ENCODE data around the gene GORASP2. TPM values are rescaled to one million over a fixed set of nuclear protein-coding genes. Genes with fewer than 3 reads are reported as not detected.

Gene GORASP2
- polyA plus RNA-seq, 2 donors, result 27.6 to 49.5 TPM

- 33 to 58% methylated on average over 1 of the region's 1 CpG for WGBS, 2 donors
These were observed 55.0 kb downstream of the GORASP2 start for GRCh38 chr2:170984079-170984478.

GRCh38 chr2:170985407-170985806 is 56.4 kb downstream of the GORASP2 start:
- H3K4me1 ChIP-seq (ENCODE audit: control insufficient read depth in 2 of 2, insufficient read depth in 2 of 2, low read length in 1 of 2), result no peaks in the 10 kb centered on the region
- H3K36me3 ChIP-seq (ENCODE audit: control insufficient read depth in 2 of 2, insufficient read depth in 2 of 2, low read length in 1 of 2), result no peaks in the 10 kb centered on the region
- WGBS, 2 donors, result 94% methylated on average over 5 of the region's 5 CpGs
- no peak overlapping the region for H3K27ac ChIP-seq (ENCODE audit: low read depth in 2 of 2, low read length in 1 of 2)
- H3K27me3 ChIP-seq (ENCODE audit: control insufficient read depth in 1 of 2, insufficient read depth in 2 of 2, low read length in 2 of 2), result no peaks in the 10 kb centered on the region
- no peak overlapping the region for H3K4me3 ChIP-seq (ENCODE audit: low read depth in 1 of 2, low read length in 2 of 2)
- no peaks in the 10 kb centered on the region for H3K9me3 ChIP-seq (ENCODE audit: control insufficient read depth in 2 of 2, insufficient read depth in 1 of 2, low read depth in 1 of 2, low read length in 1 of 2)

More at GRCh38 chr2:170984079-170984478, 55.0 kb downstream of the GORASP2 start:
- no peak overlapping the region for H3K4me3 ChIP-seq (ENCODE audit: low read depth in 1 of 2, low read length in 2 of 2)
- H3K27me3 ChIP-seq (ENCODE audit: control insufficient read depth in 1 of 2, insufficient read depth in 2 of 2, low read length in 2 of 2), result no peaks in the 10 kb centered on the region
- H3K4me1 ChIP-seq (ENCODE audit: control insufficient read depth in 2 of 2, insufficient read depth in 2 of 2, low read length in 1 of 2), result no peaks in the 10 kb centered on the region
- no peak overlapping the region for H3K27ac ChIP-seq (ENCODE audit: low read depth in 2 of 2, low read length in 1 of 2)
- H3K9me3 ChIP-seq (ENCODE audit: control insufficient read depth in 2 of 2, insufficient read depth in 1 of 2, low read depth in 1 of 2, low read length in 1 of 2), result no peaks in the 10 kb centered on the region
- no peaks in the 10 kb centered on the region for H3K36me3 ChIP-seq (ENCODE audit: control insufficient read depth in 2 of 2, insufficient read depth in 2 of 2, low read length in 1 of 2)

GRCh38 chr2:170986566-170987258 is 57.7 kb downstream of the GORASP2 start:
- no peak overlapping the region for H3K4me3 ChIP-seq (ENCODE audit: low read depth in 1 of 2, low read length in 2 of 2)
- WGBS, 2 donors, result 97% methylated on average over 8 of the region's 8 CpGs
- H3K27ac ChIP-seq (ENCODE audit: low read depth in 2 of 2, low read length in 1 of 2), result no peak overlapping the region

GRCh38 chr2:170991398-170992182 is 62.5 kb downstream of the GORASP2 start:
- peaks cover 4% of the 10 kb centered on the region in 2 donors for H3K36me3 ChIP-seq (ENCODE audit: control insufficient read depth in 2 of 2, insufficient read depth in 2 of 2, low read length in 1 of 2)
- no peak overlapping the region for H3K4me3 ChIP-seq (ENCODE audit: low read depth in 1 of 2, low read length in 2 of 2)
- H3K4me1 ChIP-seq (ENCODE audit: control insufficient read depth in 2 of 2, insufficient read depth in 2 of 2, low read length in 1 of 2), result no peaks in the 10 kb centered on the region
- no peaks in the 10 kb centered on the region for H3K9me3 ChIP-seq (ENCODE audit: control insufficient read depth in 2 of 2, insufficient read depth in 1 of 2, low read depth in 1 of 2, low read length in 1 of 2)
- WGBS, 2 donors, result 93 to 96% methylated on average over 5 of the region's 5 CpGs
- no peaks in the 10 kb centered on the region for H3K27me3 ChIP-seq (ENCODE audit: control insufficient read depth in 1 of 2, insufficient read depth in 2 of 2, low read length in 2 of 2)
- no peak overlapping the region for H3K27ac ChIP-seq (ENCODE audit: low read depth in 2 of 2, low read length in 1 of 2)

More at GRCh38 chr2:170986566-170987258, 57.7 kb downstream of the GORASP2 start:
- Histone ChIP-seq H3K9me3 (ENCODE audit: control insufficient read depth in 2 of 2, insufficient read depth in 1 of 2, low read depth in 1 of 2, low read length in 1 of 2) (no peaks in the 10 kb centered on the region), H3K27me3 (ENCODE audit: control insufficient read depth in 1 of 2, insufficient read depth in 2 of 2, low read length in 2 of 2) (no peaks in the 10 kb centered on the region), H3K36me3 (ENCODE audit: control insufficient read depth in 2 of 2, insufficient read depth in 2 of 2, low read length in 1 of 2) (no peaks in the 10 kb centered on the region), H3K4me1 (ENCODE audit: control insufficient read depth in 2 of 2, insufficient read depth in 2 of 2, low read length in 1 of 2) (no peaks in the 10 kb centered on the region)

- no peak overlapping the region for H3K4me3 ChIP-seq (ENCODE audit: low read depth in 1 of 2, low read length in 2 of 2)
- H3K27me3 ChIP-seq (ENCODE audit: control insufficient read depth in 1 of 2, insufficient read depth in 2 of 2, low read length in 2 of 2), result no peaks in the 10 kb centered on the region
- H3K4me1 ChIP-seq (ENCODE audit: control insufficient read depth in 2 of 2, insufficient read depth in 2 of 2, low read length in 1 of 2), result no peaks in the 10 kb centered on the region
- peaks cover 4 to 6% of the 10 kb centered on the region in 2 donors for H3K36me3 ChIP-seq (ENCODE audit: control insufficient read depth in 2 of 2, insufficient read depth in 2 of 2, low read length in 1 of 2)
- H3K27ac ChIP-seq (ENCODE audit: low read depth in 2 of 2, low read length in 1 of 2), result no peak overlapping the region
- H3K9me3 ChIP-seq (ENCODE audit: control insufficient read depth in 2 of 2, insufficient read depth in 1 of 2, low read depth in 1 of 2, low read length in 1 of 2), result no peaks in the 10 kb centered on the region
- WGBS, 2 donors, result 91 to 95% methylated on average over 2 of the region's 2 CpGs
These were observed 67.3 kb downstream of the GORASP2 start for GRCh38 chr2:170996316-170996715.

GRCh38 chr2:170997893-170998597 is 69.0 kb downstream of the GORASP2 start:
- 79 to 86% methylated on average over 5 of the region's 5 CpGs for WGBS, 2 donors

GRCh38 chr2:170999654-171000053 is 70.6 kb downstream of the GORASP2 start:
- Histone ChIP-seq H3K4me3 (ENCODE audit: low read depth in 1 of 2, low read length in 2 of 2) (no peak overlapping the region), H3K36me3 (ENCODE audit: control insufficient read depth in 2 of 2, insufficient read depth in 2 of 2, low read length in 1 of 2) (peaks cover 4 to 8% of the 10 kb centered on the region in 2 donors), H3K27me3 (ENCODE audit: control insufficient read depth in 1 of 2, insufficient read depth in 2 of 2, low read length in 2 of 2) (no peaks in the 10 kb centered on the region), H3K27ac (ENCODE audit: low read depth in 2 of 2, low read length in 1 of 2) (no peak overlapping the region), H3K4me1 (ENCODE audit: control insufficient read depth in 2 of 2, insufficient read depth in 2 of 2, low read length in 1 of 2) (no peaks in the 10 kb centered on the region), H3K9me3 (ENCODE audit: control insufficient read depth in 2 of 2, insufficient read depth in 1 of 2, low read depth in 1 of 2, low read length in 1 of 2) (no peaks in the 10 kb centered on the region)
- WGBS, 2 donors, result 88 to 96% methylated on average over 6 of the region's 6 CpGs

More at GRCh38 chr2:170997893-170998597, 69.0 kb downstream of the GORASP2 start:
- H3K4me3 ChIP-seq (ENCODE audit: low read depth in 1 of 2, low read length in 2 of 2), result no peak overlapping the region
- peaks cover 4 to 8% of the 10 kb centered on the region in 2 donors for H3K36me3 ChIP-seq (ENCODE audit: control insufficient read depth in 2 of 2, insufficient read depth in 2 of 2, low read length in 1 of 2)
- H3K27ac ChIP-seq (ENCODE audit: low read depth in 2 of 2, low read length in 1 of 2), result no peak overlapping the region
- no peaks in the 10 kb centered on the region for H3K4me1 ChIP-seq (ENCODE audit: control insufficient read depth in 2 of 2, insufficient read depth in 2 of 2, low read length in 1 of 2)
- no peaks in the 10 kb centered on the region for H3K9me3 ChIP-seq (ENCODE audit: control insufficient read depth in 2 of 2, insufficient read depth in 1 of 2, low read depth in 1 of 2, low read length in 1 of 2)
- no peaks in the 10 kb centered on the region for H3K27me3 ChIP-seq (ENCODE audit: control insufficient read depth in 1 of 2, insufficient read depth in 2 of 2, low read length in 2 of 2)

- peaks cover 0 to 7% of the 10 kb centered on the region in 2 donors for H3K36me3 ChIP-seq (ENCODE audit: control insufficient read depth in 2 of 2, insufficient read depth in 2 of 2, low read length in 1 of 2)
- H3K9me3 ChIP-seq (ENCODE audit: control insufficient read depth in 2 of 2, insufficient read depth in 1 of 2, low read depth in 1 of 2, low read length in 1 of 2), result no peaks in the 10 kb centered on the region
- WGBS, 2 donors, result 89 to 90% methylated on average over 2 of the region's 2 CpGs
- H3K4me1 ChIP-seq (ENCODE audit: control insufficient read depth in 2 of 2, insufficient read depth in 2 of 2, low read length in 1 of 2), result no peaks in the 10 kb centered on the region
- H3K27me3 ChIP-seq (ENCODE audit: control insufficient read depth in 1 of 2, insufficient read depth in 2 of 2, low read length in 2 of 2), result no peaks in the 10 kb centered on the region
- H3K27ac ChIP-seq (ENCODE audit: low read depth in 2 of 2, low read length in 1 of 2), result no peak overlapping the region
- H3K4me3 ChIP-seq (ENCODE audit: low read depth in 1 of 2, low read length in 2 of 2), result no peak overlapping the region
These were observed 75.3 kb downstream of the GORASP2 start for GRCh38 chr2:171004363-171004762.

GRCh38 chr2:171004833-171005232 is 75.8 kb downstream of the GORASP2 start:
- H3K27ac ChIP-seq (ENCODE audit: low read depth in 2 of 2, low read length in 1 of 2), result no peak overlapping the region

More at GRCh38 chr2:171004833-171005232, 75.8 kb downstream of the GORASP2 start:
- no peaks in the 10 kb centered on the region for H3K27me3 ChIP-seq (ENCODE audit: control insufficient read depth in 1 of 2, insufficient read depth in 2 of 2, low read length in 2 of 2)
- no peak overlapping the region for H3K4me3 ChIP-seq (ENCODE audit: low read depth in 1 of 2, low read length in 2 of 2)
- H3K36me3 ChIP-seq (ENCODE audit: control insufficient read depth in 2 of 2, insufficient read depth in 2 of 2, low read length in 1 of 2), result peaks cover 0 to 7% of the 10 kb centered on the region in 2 donors
- H3K9me3 ChIP-seq (ENCODE audit: control insufficient read depth in 2 of 2, insufficient read depth in 1 of 2, low read depth in 1 of 2, low read length in 1 of 2), result no peaks in the 10 kb centered on the region
- WGBS, 2 donors, result 81 to 84% methylated on average over 2 of the region's 2 CpGs
- no peaks in the 10 kb centered on the region for H3K4me1 ChIP-seq (ENCODE audit: control insufficient read depth in 2 of 2, insufficient read depth in 2 of 2, low read length in 1 of 2)
